Endothelial cell of umbilical vein (primary cell): ENCODE measurements around the gene KCNK10. TPM values are rescaled to one million over a fixed set of nuclear protein-coding genes. Genes with fewer than 3 reads are reported as not detected.

Experiments used
- Bru-seq: library from RNA; stranded (reverse); fragments of 400-500 nt; gene quantifications from one replicate; lab custom pipeline; 2021; lab: Mats Ljungman, UMichigan
- BruChase-seq, 2 experiments: library from RNA; stranded (reverse); fragments of 400-500 nt; gene quantifications; one replicate each; lab custom pipeline; 2021; lab: Mats Ljungman, UMichigan
- BruUV-seq: library from RNA; stranded (reverse); fragments of 400-500 nt; replicated peaks from 2 replicates; lab custom pipeline; 2021; lab: Mats Ljungman, UMichigan
- CTCF ChIA-PET: fragments of 300-600, 350-600 bp; sonication (Branson Sonifier 250); formaldehyde crosslinking; loops from one replicate; lab custom pipeline; 2021; ENCODE audit warnings: antibody characterized with exemption, inconsistent platforms; lab: Charles Lee
- POLR2A ChIA-PET: fragments of 300-600, 350-600 bp; sonication (Branson Sonifier 250); formaldehyde crosslinking; loops from one replicate; lab custom pipeline; 2021; ENCODE audit warnings: antibody characterized with exemption, inconsistent platforms; lab: Charles Lee
- DNase-seq: peaks from one replicate; pipeline ENCODE4 v3.0.0-alpha.2; 2011; ENCODE audit warnings: low read depth, low spot score
- FAIRE-seq: peaks from 2 replicates; lab custom pipeline; 2011; peaks lifted over from hg19 to GRCh38; lab: Jason Lieb, UNC
- H2AFZ ChIP-seq: 2 replicates; pipeline ENCODE4 v1.6.0; 2012; ENCODE audit warnings: low read depth, low read length, control low read depth, inconsistent platforms
- H3K27ac ChIP-seq: 2 replicates; pipeline ENCODE4 v1.5.1; 2011; ENCODE audit warnings: low read depth, mild to moderate bottlenecking, control low read depth, low read length, moderate library complexity; ENCODE audit not compliant: insufficient read depth
- H3K27me3 ChIP-seq, 2 experiments: 2 replicates each; pipeline versions ENCODE4 v1.6.0 to v1.6.1; 2011; ENCODE audit warnings: low read length in 2 of 2, mixed read lengths in 1 of 2; ENCODE audit not compliant: control insufficient read depth in 2 of 2, insufficient read depth in 2 of 2
- H3K36me3 ChIP-seq, 2 experiments: 2 replicates in 1 of 2; 3 replicates in 1 of 2; pipeline ENCODE4 v1.5.1; 2011; ENCODE audit warnings: low read length in 2 of 2, mild to moderate bottlenecking in 1 of 2, moderate library complexity in 1 of 2; ENCODE audit not compliant: control insufficient read depth in 2 of 2, insufficient read depth in 2 of 2; ENCODE audit errors: extremely low read depth in 1 of 2
- H3K4me1 ChIP-seq: 3 replicates; pipeline ENCODE4 v1.5.1; 2011; ENCODE audit warnings: mild to moderate bottlenecking, low read length; ENCODE audit not compliant: control insufficient read depth, insufficient read depth; ENCODE audit errors: extremely low read depth
- H3K4me2 ChIP-seq: 2 replicates; pipeline ENCODE4 v1.6.1; 2011; ENCODE audit warnings: low read length, control low read depth, mixed read lengths; ENCODE audit not compliant: insufficient read depth
- H3K4me3 ChIP-seq, 3 experiments: fragments of 200-600 bp in 1 of 3; sonication (generic), shearing (Covaris generic) in 1 of 3; replicated peaks in 1 of 3; 2 replicates each; pipeline ENCODE4 v1.5.1; 2011 to 2016; ENCODE audit warnings: control low read depth in 3 of 3, low read length in 3 of 3, mild to moderate bottlenecking in 2 of 3, inconsistent platforms in 1 of 3, low read depth in 1 of 3, moderate library complexity in 1 of 3; ENCODE audit not compliant: insufficient read depth in 1 of 3
- H3K79me2 ChIP-seq: 2 replicates; pipeline ENCODE4 v1.6.0; 2012; ENCODE audit warnings: low read length, inconsistent platforms; ENCODE audit not compliant: control insufficient read depth, insufficient read depth
- H3K9ac ChIP-seq: replicated peaks from 2 replicates; pipeline ENCODE3; 2011; ENCODE audit warnings: low read length, control low read depth; ENCODE audit not compliant: insufficient read depth; ENCODE audit errors: extremely low read depth
- H3K9me1 ChIP-seq: replicated peaks from 3 replicates; pipeline ENCODE4 v1.6.0; 2011; ENCODE audit warnings: mild to moderate bottlenecking, low read length; ENCODE audit not compliant: control insufficient read depth, insufficient read depth; ENCODE audit errors: extremely low read depth
- H3K9me3 ChIP-seq: replicated peaks from 2 replicates; pipeline ENCODE4 v1.5.1; 2012; ENCODE audit warnings: low read length, inconsistent platforms; ENCODE audit not compliant: control insufficient read depth, insufficient read depth
- H4K20me1 ChIP-seq: replicated peaks from 2 replicates; pipeline ENCODE3; 2011; ENCODE audit warnings: mild to moderate bottlenecking, low read length; ENCODE audit not compliant: control insufficient read depth, insufficient read depth; ENCODE audit errors: extremely low read depth
- CTCF ChIP-seq, 2 donors: IDR thresholded peaks; 1 replicate in 1 of 2; 2 replicates in 1 of 2; pipeline ENCODE4 v1.5.1; 2011; ENCODE audit warnings: low read length in 2 of 2, mild to moderate bottlenecking in 2 of 2, moderate library complexity in 2 of 2, control low read depth in 1 of 2, inconsistent platforms in 1 of 2, low read depth in 1 of 2; ENCODE audit not compliant: insufficient read depth in 1 of 2; ENCODE audit errors: extremely low read depth in 1 of 2
- EZH2 ChIP-seq: IDR thresholded peaks from 2 replicates; pipeline ENCODE4 v1.6.1; 2012; ENCODE audit warnings: borderline replicate concordance, low read depth, mild to moderate bottlenecking, moderate library complexity, low read length, inconsistent platforms; ENCODE audit not compliant: severe bottlenecking
- FOS ChIP-seq: IDR thresholded peaks from 2 replicates; pipeline ENCODE4 v1.6.1; 2011; ENCODE audit warnings: mild to moderate bottlenecking, low read length, moderate library complexity, borderline replicate concordance; ENCODE audit not compliant: insufficient read depth
- GATA2 ChIP-seq: IDR thresholded peaks from 2 replicates; pipeline ENCODE4 v1.7.0; 2011; ENCODE audit warnings: low read depth, mild to moderate bottlenecking, moderate library complexity, mixed read lengths, low read length; ENCODE audit not compliant: insufficient read length, insufficient read depth
- JUN ChIP-seq: IDR thresholded peaks from 2 replicates; pipeline ENCODE4 v1.6.1; 2011; ENCODE audit warnings: borderline replicate concordance, low read depth; ENCODE audit not compliant: insufficient read length, insufficient read depth
- MAX ChIP-seq: IDR thresholded peaks from 2 replicates; pipeline ENCODE4 v1.6.1; 2011; ENCODE audit not compliant: insufficient read depth, insufficient read length
- MYC ChIP-seq: IDR thresholded peaks from one replicate; pipeline ENCODE4 v1.6.1; 2011; ENCODE audit warnings: mild to moderate bottlenecking, low read depth, low read length
- POLR2A ChIP-seq: IDR thresholded peaks from 2 replicates; pipeline ENCODE4 v1.6.1; 2012; ENCODE audit warnings: low read depth, mild to moderate bottlenecking, control low read depth, low read length
- POLR2AphosphoS5 ChIP-seq: IDR thresholded peaks from 2 replicates; pipeline ENCODE4 v1.6.1; 2012; ENCODE audit warnings: low read depth, mild to moderate bottlenecking, control low read depth, low read length, moderate library complexity; ENCODE audit not compliant: insufficient read depth
- dilution Hi-C: fragments of 300-500 bp; cut with MboI; formaldehyde crosslinking; loops from one replicate; pipeline ENCODE4 v1.15.0; 2019; ENCODE audit warnings: low sequenced_read_pairs; ENCODE audit not compliant: extremely low pct_ligation_motif_present
- intact Hi-C: fragments of 100-400 bp; cut with micrococcal nuclease; formaldehyde crosslinking; loops from one replicate; pipeline ENCODE4 v1.10.0; 2022
- long read RNA-seq: library from polyadenylated mRNA; stranded (forward); transcript quantifications from one replicate; pipeline ENCODE4 v2.0.0, GENCODE V29; 2021
- polyA minus RNA-seq, 3 experiments: library from RNA; depleted of rRNA, polyadenylated mRNA; stranded (reverse); fragments of >200 nt; gene quantifications; 1 replicate in 1 of 3; 2 replicates in 2 of 3; pipeline ENCODE4 v1.2.3, GENCODE V29; 2011
- polyA plus RNA-seq, 4 experiments: library from polyadenylated mRNA; depleted of rRNA in 3 of 4; stranded (reverse) in 3 of 4; unstranded in 1 of 4; fragments of >200 nt; gene quantifications; 2 replicates each; pipeline versions ENCODE4 v1.2.1 to v1.2.3, GENCODE V29; 2011 to 2012; ENCODE audit warnings: missing spikeins in 1 of 4
- total RNA-seq: library from RNA; stranded (reverse); gene quantifications from 2 replicates; pipeline ENCODE4 v1.2.3, GENCODE V29; 2021

The KCNK10 gene, protein sequence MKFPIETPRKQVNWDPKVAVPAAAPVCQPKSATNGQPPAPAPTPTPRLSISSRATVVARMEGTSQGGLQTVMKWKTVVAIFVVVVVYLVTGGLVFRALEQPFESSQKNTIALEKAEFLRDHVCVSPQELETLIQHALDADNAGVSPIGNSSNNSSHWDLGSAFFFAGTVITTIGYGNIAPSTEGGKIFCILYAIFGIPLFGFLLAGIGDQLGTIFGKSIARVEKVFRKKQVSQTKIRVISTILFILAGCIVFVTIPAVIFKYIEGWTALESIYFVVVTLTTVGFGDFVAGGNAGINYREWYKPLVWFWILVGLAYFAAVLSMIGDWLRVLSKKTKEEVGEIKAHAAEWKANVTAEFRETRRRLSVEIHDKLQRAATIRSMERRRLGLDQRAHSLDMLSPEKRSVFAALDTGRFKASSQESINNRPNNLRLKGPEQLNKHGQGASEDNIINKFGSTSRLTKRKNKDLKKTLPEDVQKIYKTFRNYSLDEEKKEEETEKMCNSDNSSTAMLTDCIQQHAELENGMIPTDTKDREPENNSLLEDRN
- total RNA-seq (not detected in 2 replicates), polyA plus RNA-seq (not detected in 2 replicates), polyA minus RNA-seq (not detected in 2 replicates), Bru-seq, nascent RNA (not detected), BruChase-seq, experiment 1, labeled RNA remaining after a 6-hour chase (percentile 2 among the genes with signal in this experiment), BruChase-seq, experiment 2, labeled RNA remaining after a 2-hour chase (not detected)
- not detected in 2 replicates for polyA plus RNA-seq (2011; cell fraction: cytosol; rRNA removed)
- not detected in 2 replicates for polyA plus RNA-seq (2011; cell fraction: nucleus; rRNA removed)
- polyA plus RNA-seq (2012): not detected in 2 replicates
- not detected for polyA minus RNA-seq (2011; cell fraction: cytosol; rRNA and poly(A)+ RNA removed)
- polyA minus RNA-seq (2011; cell fraction: nucleus; rRNA and poly(A)+ RNA removed): not detected in 2 replicates
- long read RNA-seq: 0 reads

DNA sequence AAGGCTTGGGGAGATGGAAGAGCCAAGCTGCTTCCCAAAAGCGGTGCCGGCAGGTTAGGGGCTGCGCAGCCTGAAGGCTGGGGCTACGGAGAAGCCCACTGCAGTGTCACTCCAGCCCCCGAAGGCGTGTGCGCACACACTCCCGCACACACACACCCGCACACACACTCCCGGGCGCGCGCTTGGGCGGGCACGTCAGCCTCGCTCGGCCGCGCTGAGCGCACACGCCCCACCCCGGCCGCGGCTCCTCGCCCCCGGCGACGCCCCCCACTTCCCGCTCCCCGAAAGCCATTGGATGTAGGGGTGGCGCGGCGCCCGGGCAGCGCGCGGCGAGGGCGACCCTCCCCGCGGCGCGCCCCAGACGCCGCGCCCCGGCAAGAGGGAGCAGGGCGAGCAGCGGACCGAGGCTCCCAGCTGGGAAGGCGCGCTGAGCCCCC lies at the start of gene KCNK10:
Gene KCNK10, minus strand, starts transcription at position 184 of the 437 bp plus-strand sequence. CDS start 471 bp downstream, outside the sequence.
- Histone ChIP-seq H3K9ac (no peak within 1 kb of the TSS), H3K27ac (no peak within 1 kb of the TSS), H3K9me3 (no peaks in the 10 kb centered on the region), H3K4me2 (peak within 1 kb of the TSS; percentile 47), H3K27me3 (peaks cover 50 to 63% of the 10 kb centered on the region in 2 experiments), H2AFZ (peak within 1 kb of the TSS; percentile 29), H3K9me1 (no peaks in the 10 kb centered on the region), H3K36me3 (no peaks in the 10 kb centered on the region), H3K79me2 (no peaks in the 10 kb centered on the region), H4K20me1 (no peaks in the 10 kb centered on the region), H3K4me1 (no peaks in the 10 kb centered on the region), H3K4me3 (peak within 1 kb of the TSS in 2 of 3 experiments; percentile 3 to 15)
- FAIRE-seq (no peak), DNase-seq (no peak)
- POLR2A ChIA-PET: no interaction called here
- TF ChIP-seq EZH2 (peak; percentile 38), MYC (no peak)
- CTCF ChIA-PET: no interaction called here
- no TSS peak for BruUV-seq
- dilution Hi-C loops (no loop called here), intact Hi-C loops (no loop called here)

DNA sequence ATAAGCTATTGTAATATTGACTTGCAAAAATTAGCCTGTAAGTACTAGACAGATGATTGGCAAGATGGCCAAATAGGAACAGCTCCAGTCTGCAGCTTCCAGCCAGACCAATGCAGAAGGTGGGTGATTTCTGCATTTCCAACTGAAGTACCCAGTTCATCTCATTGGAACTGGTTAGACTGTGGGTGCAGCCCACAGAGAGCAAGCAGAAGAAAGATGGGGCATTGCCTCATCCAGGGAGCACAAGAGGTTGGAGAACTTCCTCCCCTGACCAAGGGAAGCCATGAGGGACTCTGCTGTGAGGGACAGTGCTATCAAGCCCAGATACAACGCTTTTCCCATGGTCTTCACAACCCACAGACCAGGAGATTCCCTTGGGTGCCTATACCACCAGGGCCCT lies 46.4 kb upstream of the KCNK10 start:
- FAIRE-seq (no peak), DNase-seq (no peak)
- Histone ChIP-seq H3K27ac (no peak overlapping the region), H3K9ac (no peak overlapping the region), H4K20me1 (no peaks in the 10 kb centered on the region), H2AFZ (no peak overlapping the region), H3K4me2 (no peak overlapping the region), H3K36me3 (no peaks in the 10 kb centered on the region), H3K9me1 (no peaks in the 10 kb centered on the region), H3K27me3 (no peaks in the 10 kb centered on the region), H3K9me3 (no peaks in the 10 kb centered on the region), H3K4me3 (no peak overlapping the region), H3K79me2 (no peaks in the 10 kb centered on the region), H3K4me1 (no peaks in the 10 kb centered on the region)
- intact Hi-C loops (no loop called here), dilution Hi-C loops (no loop called here)
- POLR2A ChIA-PET: no interaction called here
- TF ChIP-seq GATA2 (no peak), FOS (no peak), EZH2 (no peak), MYC (no peak), CTCF (IDR thresholded peaks at IDR 0.05; ENCODE audit: extremely low read depth in 1 of 2, insufficient read depth in 1 of 2, low read depth in 1 of 2, low read length in 2 of 2) (no peak), POLR2AphosphoS5 (no peak), MAX (no peak), POLR2A (no peak), JUN (no peak)
- BruUV-seq: no TSS peak
- CTCF ChIA-PET: interaction anchor here (0.9 kb wide), 1 partner anchor 11 kb away, joined by 4 read pairs; no protein-coding TSS in a partner anchor
